ENCODE measurements around the gene ACSM5. TPM values are rescaled to one million over a fixed set of nuclear protein-coding genes. Genes with fewer than 3 reads are reported as not detected.

Gene ACSM5
- total and polyA plus RNA-seq, 4 donors, result 1.6 to 9.4 (median 4.2) TPM

GRCh38 chr16:20485408-20485807 is 76.1 kb downstream of the ACSM5 start:
- Histone ChIP-seq H3K36me3 (ENCODE audit: control insufficient read depth in 1 of 2, insufficient read depth in 2 of 2, low read length in 1 of 2) (no peaks in the 10 kb centered on the region), H3K27me3 (ENCODE audit: control insufficient read depth in 1 of 2, insufficient read depth in 2 of 2, low read length in 1 of 2) (no peaks in the 10 kb centered on the region), H3K4me1 (ENCODE audit: control insufficient read depth in 1 of 2, insufficient read depth in 2 of 2, low read length in 2 of 2) (no peaks in the 10 kb centered on the region), H3K9me3 (ENCODE audit: control insufficient read depth, low read length) (no peaks in the 10 kb centered on the region), H3K4me3 (ENCODE audit: low read length in 2 of 2) (no peak overlapping the region), H3K27ac (ENCODE audit: low read depth in 1 of 2, low read length in 2 of 2) (no peak overlapping the region)
- ATAC-seq (ENCODE audit: low FRiP score) (no peak), DNase-seq (no peak)
- 61 to 70% methylated on average over 1 of the region's 1 CpG for WGBS, 2 donors
- intact Hi-C loops (cut with DNase I), result no loop called here

Other genes starting within 250 kb of the ACSM5 start
- gene GP2, start 82.0 kb upstream of the ACSM5 start, total RNA-seq, result 1 to 10 TPM; 4.8 to 5.4 TPM
- gene GP2, start 82.0 kb upstream of the ACSM5 start, polyA plus RNA-seq, result 1 to 10 TPM; 4.3 to 6.4 TPM
- not detected for gene UMOD, start 56.8 kb upstream of the ACSM5 start, total RNA-seq
- not detected for gene UMOD, start 56.8 kb upstream of the ACSM5 start, polyA plus RNA-seq
- gene PDILT, start 4.8 kb upstream of the ACSM5 start, total RNA-seq, result not detected
- not detected for gene PDILT, start 4.8 kb upstream of the ACSM5 start, polyA plus RNA-seq
- gene ACSM2A, start 42.0 kb downstream of the ACSM5 start, total RNA-seq, result not detected
- not detected for gene ACSM2A, start 42.0 kb downstream of the ACSM5 start, polyA plus RNA-seq
- gene ACSM2B, start 166.8 kb downstream of the ACSM5 start, total RNA-seq, result not detected
- gene ACSM2B, start 166.8 kb downstream of the ACSM5 start, polyA plus RNA-seq, result not detected